Mesendoderm (in vitro differentiated cells): ENCODE data around the gene STK10.
"Not testable (repeated sequence)": the region's sequence is repeated elsewhere in the genome, so short reads cannot be mapped to it uniquely, and the experiment has no call there.

ENCODE experiments used
- DNase-seq: peaks from one replicate; pipeline ENCODE4 v3.0.0; 2013
- H2AK5ac ChIP-seq: 2 replicates; pipeline ENCODE4 v1.6.1; 2013; ENCODE audit warnings: low read length, inconsistent platforms
- H2BK120ac ChIP-seq: 2 replicates; pipeline ENCODE4 v1.6.1; 2013; ENCODE audit warnings: low read depth, mild to moderate bottlenecking, low read length, moderate library complexity, mixed read lengths
- H2BK15ac ChIP-seq: replicated peaks from 2 replicates; pipeline ENCODE4 v1.6.1; 2013; ENCODE audit warnings: low read depth, mild to moderate bottlenecking, moderate library complexity
- H2BK5ac ChIP-seq: 2 replicates; pipeline ENCODE4 v1.6.1; 2013; ENCODE audit warnings: low read length, inconsistent platforms
- H3K18ac ChIP-seq: 2 replicates; pipeline ENCODE4 v1.6.1; 2013; ENCODE audit warnings: mild to moderate bottlenecking, low read length, mixed read lengths
- H3K23ac ChIP-seq: one replicate; pipeline ENCODE4 v1.6.1; 2013; ENCODE audit warnings: low read length
- H3K27ac ChIP-seq: 2 replicates; pipeline ENCODE4 v1.5.1; 2013; ENCODE audit warnings: low read depth, mild to moderate bottlenecking, inconsistent platforms, low read length, moderate library complexity
- H3K27me3 ChIP-seq: 2 replicates; pipeline ENCODE4 v1.6.1; 2013; ENCODE audit warnings: low read length, control low read depth, mild to moderate bottlenecking, inconsistent platforms; ENCODE audit not compliant: insufficient read depth, poor library complexity
- H3K36me3 ChIP-seq: 2 replicates; pipeline ENCODE4 v1.6.1; 2013; ENCODE audit warnings: low read length, inconsistent platforms; ENCODE audit not compliant: control insufficient read depth, insufficient read depth
- H3K4ac ChIP-seq: one replicate; pipeline ENCODE4 v1.6.1; 2013; ENCODE audit warnings: low read depth, mild to moderate bottlenecking, low read length, moderate library complexity
- H3K4me1 ChIP-seq: 2 replicates; pipeline ENCODE4 v1.6.1; 2013; ENCODE audit warnings: low read depth, low read length, inconsistent platforms; ENCODE audit not compliant: control insufficient read depth
- H3K4me2 ChIP-seq: 2 replicates; pipeline ENCODE4 v1.6.1; 2013; ENCODE audit warnings: low read length
- H3K4me3 ChIP-seq: 2 replicates; pipeline ENCODE4 v1.5.1; 2013; ENCODE audit warnings: mild to moderate bottlenecking, low read length
- H3K56ac ChIP-seq: one replicate; pipeline ENCODE4 v1.6.1; 2013; ENCODE audit warnings: low read length
- H3K79me1 ChIP-seq: 2 replicates; pipeline ENCODE4 v1.6.1; 2013; ENCODE audit warnings: low read length, inconsistent platforms
- H3K79me2 ChIP-seq: 2 replicates; pipeline ENCODE4 v1.6.1; 2013; ENCODE audit warnings: mild to moderate bottlenecking, low read length; ENCODE audit not compliant: control insufficient read depth, insufficient read depth
- H3K9ac ChIP-seq: 2 replicates; pipeline ENCODE4 v1.6.1; 2013; ENCODE audit warnings: low read length, inconsistent platforms
- H4K5ac ChIP-seq: one replicate; pipeline ENCODE4 v1.6.1; 2013; ENCODE audit warnings: low read length
- H4K8ac ChIP-seq: one replicate; pipeline ENCODE4 v1.6.1; 2013; ENCODE audit warnings: low read depth, mild to moderate bottlenecking, control low read depth, low read length, moderate library complexity
- WGBS: extraction: QIAGEN DNeasy Blood & Tissue Kit; methylation state at CpG from one replicate; pipeline ENCODE4 v1.1.7; 2013; ENCODE audit warnings: low lambda C conversion rate, missing lambda C conversion rate; ENCODE audit not compliant: insufficient coverage; ENCODE audit errors: extremely low coverage; 5-methylcytosine and 5-hydroxymethylcytosine counted together

Gene STK10

DNA sequence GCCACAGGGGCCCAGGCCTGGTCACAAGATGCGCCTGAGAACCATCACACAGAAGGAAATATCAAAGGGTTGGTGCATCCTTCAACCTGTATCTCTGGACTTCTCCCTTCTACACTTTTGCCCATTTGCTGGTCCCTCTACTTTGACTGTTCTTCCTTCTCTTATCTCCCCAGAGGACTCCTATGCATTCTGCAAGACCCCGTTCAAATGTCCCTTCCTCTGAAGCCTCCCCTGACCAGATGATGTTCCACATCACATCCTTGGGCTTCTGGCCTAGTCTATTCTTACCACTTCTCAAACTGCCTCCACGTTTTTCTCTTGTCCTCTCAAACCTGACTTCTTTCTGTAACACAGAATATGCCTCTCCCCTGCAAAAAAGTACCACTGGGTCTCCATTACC is 34.3 kb downstream of the STK10 start:
- DNase-seq = no peak
- H3K4ac ChIP-seq = no peak overlapping the region
- H3K56ac ChIP-seq = no peak overlapping the region
- no peak overlapping the region for H2AK5ac ChIP-seq
- no peak overlapping the region for H2BK5ac ChIP-seq
- no peak overlapping the region for H3K4me2 ChIP-seq
- H4K5ac ChIP-seq = no peak overlapping the region
- H3K79me1 ChIP-seq = no peaks in the 10 kb centered on the region
- H3K27ac ChIP-seq = no peak overlapping the region
- no CpG with 5 or more reads among the region's 3 CpGs for WGBS
- H3K79me2 ChIP-seq = no peaks in the 10 kb centered on the region
- no peak overlapping the region for H3K18ac ChIP-seq
- no peak overlapping the region for H3K4me3 ChIP-seq
- H2BK120ac ChIP-seq = no peak overlapping the region
- no peaks in the 10 kb centered on the region for H3K36me3 ChIP-seq
- no peak overlapping the region for H2BK15ac ChIP-seq
- no peak overlapping the region for H3K9ac ChIP-seq
- no peak overlapping the region for H3K23ac ChIP-seq
- H4K8ac ChIP-seq = no peak overlapping the region
- H3K27me3 ChIP-seq = no peaks in the 10 kb centered on the region
- H3K4me1 ChIP-seq = no peaks in the 10 kb centered on the region

DNA sequence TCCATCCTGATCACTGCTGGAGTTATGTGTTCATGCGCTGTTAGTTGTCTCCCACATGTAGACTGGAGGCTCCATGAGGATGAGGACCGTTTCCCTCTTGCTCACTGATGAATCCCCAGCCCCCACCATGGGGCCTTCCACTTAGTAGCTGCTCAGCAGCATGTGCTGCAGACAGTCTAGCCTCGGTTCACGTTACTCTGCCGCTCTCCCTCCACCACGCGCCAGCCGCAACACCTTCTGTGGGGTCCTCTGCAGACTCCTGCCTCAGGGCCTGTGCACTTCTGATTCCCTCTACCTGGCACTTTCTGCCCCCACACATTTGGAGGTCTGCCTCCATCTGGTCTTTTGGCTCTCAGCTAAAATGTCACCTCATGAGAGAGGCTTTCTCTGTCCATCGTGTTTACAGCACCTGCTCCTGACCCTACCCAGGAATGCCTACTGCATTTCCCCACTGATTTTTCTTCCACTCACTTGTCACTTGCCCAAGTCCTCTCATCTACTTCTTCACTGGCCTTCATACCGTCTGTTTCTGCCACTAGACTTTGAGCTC is 36.3 kb downstream of the STK10 start:
- H2AK5ac ChIP-seq = no peak overlapping the region
- no peak overlapping the region for H2BK5ac ChIP-seq
- no peak overlapping the region for H3K56ac ChIP-seq
- no peaks in the 10 kb centered on the region for H3K79me1 ChIP-seq
- H3K27ac ChIP-seq = no peak overlapping the region
- H3K36me3 ChIP-seq = no peaks in the 10 kb centered on the region
- H3K27me3 ChIP-seq = no peaks in the 10 kb centered on the region
- H3K23ac ChIP-seq = no peak overlapping the region
- H3K18ac ChIP-seq = no peak overlapping the region
- no peak overlapping the region for H3K4me3 ChIP-seq
- H3K9ac ChIP-seq = no peak overlapping the region
- no peak overlapping the region for H4K5ac ChIP-seq
- no peaks in the 10 kb centered on the region for H3K79me2 ChIP-seq
- DNase-seq = no peak
- no peak overlapping the region for H3K4ac ChIP-seq
- no peak overlapping the region for H3K4me2 ChIP-seq
- no CpG with 5 or more reads among the region's 10 CpGs for WGBS
- H2BK15ac ChIP-seq = no peak overlapping the region
- H2BK120ac ChIP-seq = no peak overlapping the region
- H4K8ac ChIP-seq = no peak overlapping the region
- H3K4me1 ChIP-seq = no peaks in the 10 kb centered on the region

DNA sequence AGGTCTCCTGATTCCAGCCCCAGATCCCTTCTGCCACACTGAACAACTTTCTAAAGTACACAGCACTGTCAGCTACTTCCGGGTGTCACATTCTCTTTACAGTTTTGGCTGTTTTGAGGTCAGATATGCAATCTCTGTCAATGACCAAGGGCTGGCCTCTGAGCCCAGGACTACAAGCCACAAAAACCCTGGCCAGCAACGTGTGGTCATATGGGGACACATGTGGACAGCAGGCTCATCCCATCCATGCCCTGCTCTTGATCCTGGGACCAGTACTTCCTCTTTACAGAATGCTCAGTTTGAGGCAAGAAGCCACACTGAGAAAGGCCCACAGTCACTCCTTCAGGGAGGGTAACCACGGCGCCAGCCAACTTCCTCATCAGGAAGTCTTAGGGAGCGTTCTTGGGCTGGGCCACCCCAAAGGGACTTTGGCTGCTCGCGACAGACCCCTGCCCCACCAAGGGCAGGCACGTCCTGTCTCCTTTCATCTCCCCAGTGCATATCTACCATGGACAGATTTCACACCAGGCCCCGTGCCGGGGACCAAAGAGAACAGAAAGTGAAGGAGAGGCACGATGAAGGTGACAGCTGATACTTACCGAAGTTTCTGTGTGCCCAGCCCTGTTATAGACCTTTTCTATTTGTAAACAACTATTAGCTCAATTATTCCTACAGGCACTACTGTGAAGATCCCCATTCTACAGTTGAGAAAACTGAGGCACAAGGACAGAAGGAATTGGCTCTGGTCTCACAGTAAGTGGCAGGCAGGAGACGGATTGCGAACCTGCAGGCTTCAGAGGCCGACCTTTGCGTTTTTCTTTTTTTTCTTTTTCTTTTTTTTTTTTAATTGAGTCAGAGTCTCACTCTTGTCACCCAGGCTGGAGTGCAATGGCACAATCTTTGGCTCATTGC is 37.3 kb downstream of the STK10 start:
- H3K23ac ChIP-seq = no peak overlapping the region
- no peak overlapping the region for H3K4ac ChIP-seq
- H2BK120ac ChIP-seq = no peak overlapping the region
- no peak overlapping the region for H3K4me2 ChIP-seq
- H3K4me1 ChIP-seq = no peaks in the 10 kb centered on the region
- no peaks in the 10 kb centered on the region for H3K79me1 ChIP-seq
- no peak overlapping the region for H3K27ac ChIP-seq
- H3K79me2 ChIP-seq = no peaks in the 10 kb centered on the region
- H2AK5ac ChIP-seq = no peak overlapping the region
- no peak overlapping the region for H3K9ac ChIP-seq
- H4K5ac ChIP-seq = no peak overlapping the region
- no peak overlapping the region for H3K4me3 ChIP-seq
- no peaks in the 10 kb centered on the region for H3K27me3 ChIP-seq
- WGBS = no CpG with 5 or more reads among the region's 16 CpGs
- H2BK5ac ChIP-seq = no peak overlapping the region
- H3K56ac ChIP-seq = no peak overlapping the region
- no peak overlapping the region for H3K18ac ChIP-seq
- no peak overlapping the region for H2BK15ac ChIP-seq
- H4K8ac ChIP-seq = no peak overlapping the region
- H3K36me3 ChIP-seq = no peaks in the 10 kb centered on the region
- DNase-seq = no peak

- DNase-seq, H4K8ac ChIP-seq, H2AK5ac ChIP-seq, H3K4ac ChIP-seq, H3K27me3 ChIP-seq, H4K5ac ChIP-seq, H3K23ac ChIP-seq, H3K56ac ChIP-seq, H3K18ac ChIP-seq, H3K4me1 ChIP-seq, H3K79me1 ChIP-seq, H3K36me3 ChIP-seq, H3K9ac ChIP-seq, H3K4me3 ChIP-seq, H2BK5ac ChIP-seq, H3K4me2 ChIP-seq, H3K27ac ChIP-seq, H2BK120ac ChIP-seq, H3K79me2 ChIP-seq, H2BK15ac ChIP-seq: not testable (repeated sequence)
- WGBS = no CpG with 5 or more reads among the region's 11 CpGs
Observed at GRCh38 chr5:172149481-172149880, 38.5 kb downstream of the STK10 start.

- Histone ChIP-seq H3K27ac (no peak overlapping the region), H3K4me1 (peaks cover 1% of the 10 kb centered on the region)
Observed at GRCh38 chr5:172149073-172149472, 39.0 kb downstream of the STK10 start.

More at GRCh38 chr5:172149073-172149472, 39.0 kb downstream of the STK10 start:
- H3K79me1 ChIP-seq = no peaks in the 10 kb centered on the region
- H4K5ac ChIP-seq = no peak overlapping the region
- no peak overlapping the region for H3K4ac ChIP-seq
- H2BK120ac ChIP-seq = no peak overlapping the region
- H3K23ac ChIP-seq = no peak overlapping the region
- H2BK5ac ChIP-seq = no peak overlapping the region
- no peak overlapping the region for H3K18ac ChIP-seq
- H3K36me3 ChIP-seq = no peaks in the 10 kb centered on the region
- no peak for DNase-seq
- H3K4me3 ChIP-seq = no peak overlapping the region
- no peaks in the 10 kb centered on the region for H3K79me2 ChIP-seq
- H3K27me3 ChIP-seq = no peaks in the 10 kb centered on the region
- H2AK5ac ChIP-seq = no peak overlapping the region
- H2BK15ac ChIP-seq = no peak overlapping the region
- H3K9ac ChIP-seq = no peak overlapping the region
- no peak overlapping the region for H3K56ac ChIP-seq
- WGBS = no CpG with 5 or more reads among the region's 3 CpGs
- no peak overlapping the region for H4K8ac ChIP-seq
- H3K4me2 ChIP-seq = no peak overlapping the region
